Urinary bladder (tissue), 4 donors: ENCODE data around the gene CHST14. TPM values are rescaled to one million over a fixed set of nuclear protein-coding genes. Genes with fewer than 3 reads are reported as not detected.
A peak's percentile ranks its signal among the peaks of the same experiment; 100 is the strongest.

Source experiments
- DNase-seq: peaks from one replicate; pipeline ENCODE4 v3.0.0-alpha.2; 2015; ENCODE audit errors: extremely low spot score
- H3K27ac ChIP-seq: one replicate; pipeline ENCODE4 v1.5.1; 2013; ENCODE audit warnings: low read depth, mild to moderate bottlenecking, moderate library complexity
- H3K36me3 ChIP-seq: one replicate; pipeline ENCODE4 v1.6.1; 2013; ENCODE audit warnings: mild to moderate bottlenecking, moderate library complexity; ENCODE audit not compliant: insufficient read depth
- H3K4me1 ChIP-seq: one replicate; pipeline ENCODE4 v1.6.1; 2013; ENCODE audit warnings: mild to moderate bottlenecking, moderate library complexity; ENCODE audit not compliant: insufficient read depth
- H3K4me3 ChIP-seq: one replicate; pipeline ENCODE4 v1.5.1; 2013; ENCODE audit warnings: low read depth, low read length
- WGBS: extraction: QIAGEN DNeasy Blood & Tissue Kit; methylation state at CpG from one replicate; pipeline ENCODE4 v1.1.7; 2013; 5-methylcytosine and 5-hydroxymethylcytosine counted together
- polyA plus RNA-seq: library from polyadenylated mRNA; stranded (reverse); fragments of 200-250 nt; gene quantifications from one replicate; pipeline ENCODE4 v1.2.3, GENCODE V29; 2013
- total RNA-seq: library from RNA; depleted of rRNA; stranded (reverse); fragments of >200 nt; gene quantifications from one replicate; pipeline ENCODE4 v1.2.3, GENCODE V29; 2014
- donor health status: healthy with polysubstance abuse.
- donor health status: healthy.

The CHST14 gene
- total and polyA plus RNA-seq, 2 donors: 11.8 to 22.6 TPM

DNA sequence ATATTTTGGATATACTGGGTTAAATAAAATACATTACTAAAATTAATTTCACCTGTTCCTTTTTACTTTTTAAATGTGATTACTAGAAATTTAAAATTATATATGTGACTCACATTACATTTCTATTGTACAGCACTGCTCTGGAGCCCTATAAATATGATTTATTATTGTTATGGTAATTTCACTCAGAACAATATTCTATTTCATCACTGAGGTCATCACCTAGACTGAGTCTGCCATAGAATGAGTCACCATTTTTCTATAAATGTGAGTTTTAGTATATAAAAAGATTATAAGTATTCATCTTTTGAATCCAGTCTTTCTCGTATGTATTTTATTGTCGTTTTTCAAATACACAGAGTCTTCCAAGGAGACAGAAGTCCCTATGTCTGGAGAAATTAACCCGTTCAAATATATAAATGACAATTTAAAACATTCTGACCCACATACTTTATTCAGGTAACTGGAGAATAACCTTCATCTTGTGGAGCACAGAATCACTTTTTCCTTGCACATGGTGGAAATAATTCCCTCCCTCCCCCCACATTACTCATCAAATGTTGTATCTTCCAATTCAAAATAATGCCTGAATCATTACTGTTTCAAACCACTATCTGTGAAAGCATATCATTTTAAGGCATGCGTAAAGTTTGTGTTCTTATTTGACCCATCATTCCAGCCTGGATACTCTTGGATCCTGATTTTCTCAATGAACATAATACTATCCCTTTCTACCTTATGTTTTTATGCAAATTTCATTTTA is 30.0 kb downstream of the CHST14 start:
- no peak overlapping the region for H3K4me3 ChIP-seq
- no peak for DNase-seq
- H3K36me3 ChIP-seq: no peaks in the 10 kb centered on the region
- no peaks in the 10 kb centered on the region for H3K4me1 ChIP-seq
- WGBS: 42% methylated on average over 4 of the region's 4 CpGs
- no peak overlapping the region for H3K27ac ChIP-seq

DNA sequence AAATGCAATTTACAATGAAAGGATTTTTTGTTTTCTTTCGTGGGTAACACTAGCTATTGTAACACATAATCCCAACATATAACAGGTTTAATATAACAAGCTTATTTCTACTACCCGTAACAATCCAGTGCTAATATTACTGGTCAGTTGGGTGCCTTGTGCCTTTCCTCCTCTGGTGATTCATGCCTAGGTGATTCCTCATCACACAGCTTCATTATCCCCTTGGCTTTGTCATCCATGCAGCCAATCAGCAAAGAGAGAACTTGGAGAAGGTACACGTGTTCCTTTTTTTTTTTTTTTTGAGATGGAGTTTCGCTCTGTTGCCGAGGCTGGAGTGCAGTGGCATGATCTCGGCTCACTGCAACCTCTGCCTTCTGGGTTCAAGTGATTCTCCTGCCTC is 30.7 kb downstream of the CHST14 start:
- H3K27ac ChIP-seq: no peak overlapping the region
- H3K4me1 ChIP-seq: no peaks in the 10 kb centered on the region
- no peak for DNase-seq
- 77% methylated on average over 6 of the region's 6 CpGs for WGBS
- no peak overlapping the region for H3K4me3 ChIP-seq
- H3K36me3 ChIP-seq: no peaks in the 10 kb centered on the region

DNA sequence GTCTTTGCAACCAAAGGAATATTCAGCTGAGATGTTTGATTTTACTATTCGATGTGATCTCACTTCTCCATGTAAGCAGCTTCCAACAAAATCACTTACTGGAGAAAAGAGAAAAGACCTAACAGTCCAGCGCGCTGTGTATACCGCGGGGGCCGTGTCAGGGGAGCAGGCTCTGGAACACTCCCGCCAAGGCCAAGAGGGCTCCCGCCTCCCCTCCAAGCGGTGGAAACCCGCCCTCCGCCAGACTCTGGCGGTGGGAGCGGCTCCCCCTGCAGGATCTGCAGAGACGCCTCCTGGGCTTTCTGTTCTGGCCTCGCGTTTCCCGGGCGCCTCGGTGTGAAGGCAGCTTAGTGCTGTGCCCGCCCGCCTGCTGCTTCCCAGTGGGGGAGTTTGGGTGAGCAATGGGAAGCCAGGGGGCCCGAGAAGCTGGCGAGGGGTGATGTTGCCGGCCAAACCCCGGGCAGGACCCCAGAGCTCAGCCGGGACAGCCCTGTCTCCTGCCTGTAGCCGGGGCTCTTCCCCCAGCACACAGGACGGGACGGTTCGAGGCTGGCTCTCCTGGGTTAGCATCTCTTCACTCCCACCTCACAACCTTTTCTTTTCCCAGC is 36.3 kb downstream of the CHST14 start:
- Histone ChIP-seq H3K4me1 (no peaks in the 10 kb centered on the region), H3K36me3 (no peaks in the 10 kb centered on the region), H3K27ac (no peak overlapping the region), H3K4me3 (no peak overlapping the region)
- 2% methylated on average over 30 of the region's 30 CpGs for whole genome bisulfite sequencing
- peak; percentile 28 for DNase-seq

DNA sequence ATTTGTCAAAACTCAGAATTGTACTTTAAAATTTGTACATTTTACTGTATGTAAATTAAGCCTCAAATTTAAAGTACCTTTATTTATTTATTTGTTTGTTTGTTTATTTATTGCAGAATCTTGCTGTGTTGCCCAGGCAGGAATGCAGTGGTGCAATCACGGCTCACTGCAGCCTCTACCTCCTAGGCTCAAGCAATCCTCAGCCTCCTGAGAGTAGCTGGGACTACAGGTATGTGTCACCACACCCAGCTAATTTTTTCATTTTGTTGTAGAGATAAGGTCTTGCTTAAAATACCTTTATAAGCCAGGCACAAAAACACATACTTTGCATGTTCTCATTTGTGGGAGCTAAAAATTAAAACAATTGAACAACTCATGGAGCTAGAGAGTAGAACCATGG is 37.4 kb downstream of the CHST14 start:
- no peak overlapping the region for H3K27ac ChIP-seq
- 90% methylated on average over 1 of the region's 1 CpG for WGBS
- H3K4me3 ChIP-seq: no peak overlapping the region
- DNase-seq: no peak
- no peaks in the 10 kb centered on the region for H3K36me3 ChIP-seq
- H3K4me1 ChIP-seq: no peaks in the 10 kb centered on the region

DNA sequence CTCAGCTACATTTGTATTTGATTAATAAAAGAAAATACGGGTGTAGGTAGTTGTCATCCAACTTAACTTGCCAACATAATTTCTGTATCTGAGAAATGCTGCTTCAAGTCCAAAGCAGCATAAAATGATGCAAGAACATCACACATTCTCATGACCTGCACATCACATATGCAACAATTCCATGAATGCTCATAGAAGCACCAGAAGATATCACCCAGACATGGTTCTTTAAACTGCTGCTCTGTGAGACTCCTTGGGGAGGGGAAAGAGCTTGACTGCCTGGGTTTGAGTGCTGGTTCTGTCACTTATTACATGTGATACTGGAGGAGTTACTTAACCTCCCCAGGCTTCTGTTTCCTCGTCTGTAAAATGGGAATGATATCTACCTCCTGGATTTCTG is 39.4 kb downstream of the CHST14 start:
- WGBS: 85% methylated on average over 2 of the region's 2 CpGs
- Histone ChIP-seq H3K4me1 (no peaks in the 10 kb centered on the region), H3K36me3 (no peaks in the 10 kb centered on the region), H3K4me3 (no peak overlapping the region), H3K27ac (no peak overlapping the region)
- DNase-seq: no peak

DNA sequence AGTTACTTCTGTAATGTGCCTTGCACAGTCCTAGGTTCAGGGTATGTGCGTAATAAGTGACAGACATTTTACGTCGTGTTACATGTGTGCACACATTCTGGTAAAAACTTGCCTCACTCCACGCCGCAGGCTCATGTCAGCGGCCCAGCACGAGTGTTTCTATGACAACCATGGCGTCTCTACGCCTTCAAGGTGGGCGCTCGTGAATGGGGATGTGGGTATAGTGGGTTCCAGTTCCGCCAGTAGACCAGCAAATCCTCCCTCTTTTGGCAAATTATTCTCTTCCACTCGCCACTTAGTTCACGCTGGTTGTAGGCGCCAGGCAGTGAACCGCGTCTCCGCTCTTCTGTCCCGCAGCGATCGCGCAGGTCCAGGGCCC is 40.3 kb downstream of the CHST14 start:
- Histone ChIP-seq H3K27ac (no peak overlapping the region), H3K36me3 (no peaks in the 10 kb centered on the region), H3K4me3 (peak overlapping the region; percentile 28), H3K4me1 (no peaks in the 10 kb centered on the region)
- no peak for DNase-seq
- WGBS: 23% methylated on average over 22 of the region's 22 CpGs

DNA sequence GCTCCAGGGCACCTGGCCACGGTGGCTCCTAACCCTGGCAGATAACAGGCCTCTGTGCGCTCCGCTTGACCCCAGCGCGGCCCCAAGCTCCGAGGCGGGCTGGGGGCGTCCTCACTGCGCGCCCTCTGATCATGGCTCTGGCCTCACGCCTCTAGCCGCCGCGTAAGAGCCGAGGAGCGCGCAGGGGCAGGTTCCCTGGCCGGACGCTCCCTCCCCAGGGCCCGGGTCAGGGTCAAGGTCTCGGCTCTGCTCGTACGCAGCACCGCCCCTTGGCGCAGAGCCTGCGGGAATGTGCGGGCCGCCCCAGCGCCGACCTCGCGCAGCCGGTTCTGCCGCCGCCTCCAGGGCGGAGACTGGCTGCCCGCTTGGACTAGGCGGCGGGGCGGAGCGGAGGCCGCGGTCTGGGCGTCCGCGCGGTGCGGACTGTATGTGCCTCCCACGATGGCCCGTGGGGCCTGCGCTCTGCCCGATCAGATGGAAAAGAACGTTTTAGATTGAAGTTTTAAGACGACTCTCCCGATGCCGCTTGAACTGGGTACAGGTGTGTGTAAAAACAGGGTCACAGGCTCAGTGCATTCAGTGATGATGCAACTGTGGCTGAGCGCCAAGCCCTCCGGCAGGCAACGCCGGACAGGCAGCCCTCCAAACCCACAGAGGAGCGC is 40.8 kb downstream of the CHST14 start:
- DNase-seq: no peak

DNA sequence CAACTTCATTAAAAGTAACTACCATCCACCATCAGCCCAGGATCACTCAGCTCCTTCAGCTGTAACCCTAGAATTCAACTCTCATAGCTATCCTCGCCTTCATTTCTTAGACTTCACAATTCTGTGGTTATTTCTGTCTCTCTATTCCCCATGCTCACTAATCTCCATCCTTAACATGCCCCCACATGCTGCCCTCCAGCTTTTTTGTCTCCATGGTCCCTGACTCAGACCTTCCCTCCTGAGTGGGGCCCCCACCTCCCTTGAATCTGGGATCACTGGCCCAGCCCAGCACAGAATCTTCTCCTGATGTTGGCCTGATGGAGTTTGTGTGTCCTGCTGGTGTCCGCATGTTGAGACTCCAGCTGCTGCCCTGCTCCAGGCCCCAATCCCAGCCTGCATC is 41.7 kb downstream of the CHST14 start:
- Histone ChIP-seq H3K4me3 (no peak overlapping the region), H3K4me1 (no peaks in the 10 kb centered on the region), H3K27ac (no peak overlapping the region), H3K36me3 (no peaks in the 10 kb centered on the region)
- WGBS: 88% methylated on average over 2 of the region's 2 CpGs
- no peak for DNase-seq

More for the DNA sequence above, 40.8 kb downstream of the CHST14 start:
- WGBS: under 1% methylated on average over 61 of the region's 61 CpGs
- Histone ChIP-seq H3K4me1 (no peaks in the 10 kb centered on the region), H3K4me3 (peak overlapping the region; percentile 28), H3K36me3 (no peaks in the 10 kb centered on the region), H3K27ac (no peak overlapping the region)

DNA sequence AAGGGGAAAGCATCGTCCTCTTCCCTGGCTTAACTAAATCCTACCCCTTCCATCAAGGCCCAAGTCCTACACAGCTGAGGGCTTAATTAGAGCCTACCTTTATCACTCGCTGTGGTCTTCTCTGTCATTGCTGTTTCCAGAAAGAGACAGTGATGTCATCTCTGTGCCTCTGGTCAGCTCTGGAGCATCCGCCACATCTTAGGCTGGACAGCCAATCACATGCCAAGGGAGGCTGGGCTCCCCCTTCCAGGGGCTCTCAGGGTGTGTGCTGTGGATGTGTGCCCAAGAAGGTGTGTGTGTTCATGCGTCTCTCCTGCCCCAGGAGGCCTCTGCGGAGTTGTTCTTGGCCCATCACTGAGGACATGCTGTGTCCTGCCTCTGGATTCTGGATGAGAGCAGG is 42.8 kb downstream of the CHST14 start:
- no peak for DNase-seq

DNA sequence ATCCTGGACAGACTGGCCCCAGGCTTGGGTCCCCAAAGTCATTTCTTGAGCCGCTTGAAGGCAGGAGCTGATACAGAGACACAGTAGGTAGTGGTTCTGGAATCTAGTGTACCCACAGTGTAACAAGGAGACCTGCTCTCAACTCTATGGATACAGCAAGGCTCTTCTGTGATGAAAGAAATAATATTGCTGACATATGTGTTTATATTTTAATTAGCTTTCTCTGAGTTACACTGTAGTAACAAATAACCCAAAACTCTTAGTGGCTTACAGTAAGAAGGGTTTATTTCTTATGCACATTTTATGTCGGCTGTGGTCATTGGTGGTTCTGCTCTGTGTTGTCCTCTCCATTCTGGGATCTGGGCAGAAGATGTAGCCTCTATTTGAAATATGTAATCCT is 45.5 kb downstream of the CHST14 start:
- H3K4me1 ChIP-seq: no peaks in the 10 kb centered on the region
- no peak overlapping the region for H3K27ac ChIP-seq
- H3K4me3 ChIP-seq: no peak overlapping the region
- H3K36me3 ChIP-seq: no peaks in the 10 kb centered on the region
- 88% methylated on average over 2 of the region's 2 CpGs for WGBS
- no peak for DNase-seq

More for the DNA sequence above, 42.8 kb downstream of the CHST14 start:
- Histone ChIP-seq H3K4me3 (no peak overlapping the region), H3K36me3 (no peaks in the 10 kb centered on the region), H3K27ac (no peak overlapping the region), H3K4me1 (no peaks in the 10 kb centered on the region)
- WGBS: 88% methylated on average over 5 of the region's 5 CpGs

Other genes with a start within 250 kb of the CHST14 start
- 2.0 TPM for gene PAK6, start 231.9 kb upstream of the CHST14 start, total RNA-seq
- 2.0 TPM for gene PAK6, start 231.9 kb upstream of the CHST14 start, polyA plus RNA-seq
- gene ANKRD63, start 187.9 kb upstream of the CHST14 start, total RNA-seq: not detected
- not detected for gene ANKRD63, start 187.9 kb upstream of the CHST14 start, polyA plus RNA-seq
- gene PLCB2, start 163.0 kb upstream of the CHST14 start, total RNA-seq: 3.9 TPM
- 9.8 TPM for gene PLCB2, start 163.0 kb upstream of the CHST14 start, polyA plus RNA-seq
- gene INAFM2, start 147.3 kb upstream of the CHST14 start, total RNA-seq: 11.3 TPM
- gene INAFM2, start 147.3 kb upstream of the CHST14 start, polyA plus RNA-seq: 24.5 TPM
- gene CCDC9B, start 130.0 kb upstream of the CHST14 start, total RNA-seq: 10.0 TPM
- gene CCDC9B, start 130.0 kb upstream of the CHST14 start, polyA plus RNA-seq: 42.2 TPM
- not detected for gene PHGR1, start 120.0 kb upstream of the CHST14 start, total RNA-seq
- gene PHGR1, start 120.0 kb upstream of the CHST14 start, polyA plus RNA-seq: 2.6 TPM
- 0.63 TPM for gene DISP2, start 112.8 kb upstream of the CHST14 start, total RNA-seq
- gene DISP2, start 112.8 kb upstream of the CHST14 start, polyA plus RNA-seq: 0.27 TPM
- 25.4 TPM for gene KNSTRN, start 88.3 kb upstream of the CHST14 start, total RNA-seq
- gene KNSTRN, start 88.3 kb upstream of the CHST14 start, polyA plus RNA-seq: 7.5 TPM
- 39.4 TPM for gene IVD, start 65.2 kb upstream of the CHST14 start, total RNA-seq
- 48.5 TPM for gene IVD, start 65.2 kb upstream of the CHST14 start, polyA plus RNA-seq
- gene BAHD1, start 30.0 kb upstream of the CHST14 start, total RNA-seq: 7.9 TPM
- 23.0 TPM for gene BAHD1, start 30.0 kb upstream of the CHST14 start, polyA plus RNA-seq
- gene CCDC32, start 94.1 kb downstream of the CHST14 start, total RNA-seq: 20.8 TPM
- gene CCDC32, start 94.1 kb downstream of the CHST14 start, polyA plus RNA-seq: 29.4 TPM
- 5.9 TPM for gene RPUSD2, start 98.3 kb downstream of the CHST14 start, total RNA-seq
- 11.7 TPM for gene RPUSD2, start 98.3 kb downstream of the CHST14 start, polyA plus RNA-seq
- gene KNL1, start 123.3 kb downstream of the CHST14 start, total RNA-seq: 39.5 TPM
- 0.35 TPM for gene KNL1, start 123.3 kb downstream of the CHST14 start, polyA plus RNA-seq
- 2.2 TPM for gene RAD51, start 224.2 kb downstream of the CHST14 start, total RNA-seq
- gene RAD51, start 224.2 kb downstream of the CHST14 start, polyA plus RNA-seq: 0.98 TPM